Endothelial cell of umbilical vein (primary cell): Measurements from ENCODE around the gene NTRK2. TPM values are rescaled to one million over a fixed set of nuclear protein-coding genes. Genes with fewer than 3 reads are reported as not detected.

Source experiments
- BruUV-seq: library from RNA; stranded (reverse); fragments of 400-500 nt; replicated peaks from 2 replicates; lab custom pipeline; 2021; lab: Mats Ljungman, UMichigan
- CTCF ChIA-PET: fragments of 300-600, 350-600 bp; sonication (Branson Sonifier 250); formaldehyde crosslinking; loops from one replicate; lab custom pipeline; 2021; ENCODE audit warnings: antibody characterized with exemption, inconsistent platforms; lab: Charles Lee
- POLR2A ChIA-PET: fragments of 300-600, 350-600 bp; sonication (Branson Sonifier 250); formaldehyde crosslinking; loops from one replicate; lab custom pipeline; 2021; ENCODE audit warnings: antibody characterized with exemption, inconsistent platforms; lab: Charles Lee
- DNase-seq: peaks from one replicate; pipeline ENCODE4 v3.0.0-alpha.2; 2011; ENCODE audit warnings: low read depth, low spot score
- FAIRE-seq: peaks from 2 replicates; lab custom pipeline; 2011; peaks lifted over from hg19 to GRCh38; lab: Jason Lieb, UNC
- H2AFZ ChIP-seq: 2 replicates; pipeline ENCODE4 v1.6.0; 2012; ENCODE audit warnings: low read depth, low read length, control low read depth, inconsistent platforms
- H3K27ac ChIP-seq: 2 replicates; pipeline ENCODE4 v1.5.1; 2011; ENCODE audit warnings: low read depth, mild to moderate bottlenecking, control low read depth, low read length, moderate library complexity; ENCODE audit not compliant: insufficient read depth
- H3K27me3 ChIP-seq, 2 experiments: 2 replicates each; pipeline versions ENCODE4 v1.6.0 to v1.6.1; 2011; ENCODE audit warnings: low read length in 2 of 2, mixed read lengths in 1 of 2; ENCODE audit not compliant: control insufficient read depth in 2 of 2, insufficient read depth in 2 of 2
- H3K36me3 ChIP-seq, 2 experiments: 2 replicates in 1 of 2; 3 replicates in 1 of 2; pipeline ENCODE4 v1.5.1; 2011; ENCODE audit warnings: low read length in 2 of 2, mild to moderate bottlenecking in 1 of 2, moderate library complexity in 1 of 2; ENCODE audit not compliant: control insufficient read depth in 2 of 2, insufficient read depth in 2 of 2; ENCODE audit errors: extremely low read depth in 1 of 2
- H3K4me1 ChIP-seq: 3 replicates; pipeline ENCODE4 v1.5.1; 2011; ENCODE audit warnings: mild to moderate bottlenecking, low read length; ENCODE audit not compliant: control insufficient read depth, insufficient read depth; ENCODE audit errors: extremely low read depth
- H3K4me2 ChIP-seq: 2 replicates; pipeline ENCODE4 v1.6.1; 2011; ENCODE audit warnings: low read length, control low read depth, mixed read lengths; ENCODE audit not compliant: insufficient read depth
- H3K4me3 ChIP-seq, 3 experiments: fragments of 200-600 bp in 1 of 3; sonication (generic), shearing (Covaris generic) in 1 of 3; replicated peaks in 1 of 3; 2 replicates each; pipeline ENCODE4 v1.5.1; 2011 to 2016; ENCODE audit warnings: control low read depth in 3 of 3, low read length in 3 of 3, mild to moderate bottlenecking in 2 of 3, inconsistent platforms in 1 of 3, low read depth in 1 of 3, moderate library complexity in 1 of 3; ENCODE audit not compliant: insufficient read depth in 1 of 3
- H3K79me2 ChIP-seq: 2 replicates; pipeline ENCODE4 v1.6.0; 2012; ENCODE audit warnings: low read length, inconsistent platforms; ENCODE audit not compliant: control insufficient read depth, insufficient read depth
- H3K9ac ChIP-seq: replicated peaks from 2 replicates; pipeline ENCODE3; 2011; ENCODE audit warnings: low read length, control low read depth; ENCODE audit not compliant: insufficient read depth; ENCODE audit errors: extremely low read depth
- H3K9me1 ChIP-seq: replicated peaks from 3 replicates; pipeline ENCODE4 v1.6.0; 2011; ENCODE audit warnings: mild to moderate bottlenecking, low read length; ENCODE audit not compliant: control insufficient read depth, insufficient read depth; ENCODE audit errors: extremely low read depth
- H3K9me3 ChIP-seq: replicated peaks from 2 replicates; pipeline ENCODE4 v1.5.1; 2012; ENCODE audit warnings: low read length, inconsistent platforms; ENCODE audit not compliant: control insufficient read depth, insufficient read depth
- H4K20me1 ChIP-seq: replicated peaks from 2 replicates; pipeline ENCODE3; 2011; ENCODE audit warnings: mild to moderate bottlenecking, low read length; ENCODE audit not compliant: control insufficient read depth, insufficient read depth; ENCODE audit errors: extremely low read depth
- CTCF ChIP-seq, 2 donors: IDR thresholded peaks; 1 replicate in 1 of 2; 2 replicates in 1 of 2; pipeline ENCODE4 v1.5.1; 2011; ENCODE audit warnings: low read length in 2 of 2, mild to moderate bottlenecking in 2 of 2, moderate library complexity in 2 of 2, control low read depth in 1 of 2, inconsistent platforms in 1 of 2, low read depth in 1 of 2; ENCODE audit not compliant: insufficient read depth in 1 of 2; ENCODE audit errors: extremely low read depth in 1 of 2
- EZH2 ChIP-seq: IDR thresholded peaks from 2 replicates; pipeline ENCODE4 v1.6.1; 2012; ENCODE audit warnings: borderline replicate concordance, low read depth, mild to moderate bottlenecking, moderate library complexity, low read length, inconsistent platforms; ENCODE audit not compliant: severe bottlenecking
- FOS ChIP-seq: IDR thresholded peaks from 2 replicates; pipeline ENCODE4 v1.6.1; 2011; ENCODE audit warnings: mild to moderate bottlenecking, low read length, moderate library complexity, borderline replicate concordance; ENCODE audit not compliant: insufficient read depth
- GATA2 ChIP-seq: IDR thresholded peaks from 2 replicates; pipeline ENCODE4 v1.7.0; 2011; ENCODE audit warnings: low read depth, mild to moderate bottlenecking, moderate library complexity, mixed read lengths, low read length; ENCODE audit not compliant: insufficient read length, insufficient read depth
- JUN ChIP-seq: IDR thresholded peaks from 2 replicates; pipeline ENCODE4 v1.6.1; 2011; ENCODE audit warnings: borderline replicate concordance, low read depth; ENCODE audit not compliant: insufficient read length, insufficient read depth
- MAX ChIP-seq: IDR thresholded peaks from 2 replicates; pipeline ENCODE4 v1.6.1; 2011; ENCODE audit not compliant: insufficient read depth, insufficient read length
- MYC ChIP-seq: IDR thresholded peaks from one replicate; pipeline ENCODE4 v1.6.1; 2011; ENCODE audit warnings: mild to moderate bottlenecking, low read depth, low read length
- POLR2A ChIP-seq: IDR thresholded peaks from 2 replicates; pipeline ENCODE4 v1.6.1; 2012; ENCODE audit warnings: low read depth, mild to moderate bottlenecking, control low read depth, low read length
- POLR2AphosphoS5 ChIP-seq: IDR thresholded peaks from 2 replicates; pipeline ENCODE4 v1.6.1; 2012; ENCODE audit warnings: low read depth, mild to moderate bottlenecking, control low read depth, low read length, moderate library complexity; ENCODE audit not compliant: insufficient read depth
- dilution Hi-C: fragments of 300-500 bp; cut with MboI; formaldehyde crosslinking; loops from one replicate; pipeline ENCODE4 v1.15.0; 2019; ENCODE audit warnings: low sequenced_read_pairs; ENCODE audit not compliant: extremely low pct_ligation_motif_present
- intact Hi-C: fragments of 100-400 bp; cut with micrococcal nuclease; formaldehyde crosslinking; loops from one replicate; pipeline ENCODE4 v1.10.0; 2022
- polyA plus RNA-seq, 4 experiments: library from polyadenylated mRNA; depleted of rRNA in 3 of 4; stranded (reverse) in 3 of 4; unstranded in 1 of 4; fragments of >200 nt; gene quantifications; 2 replicates each; pipeline versions ENCODE4 v1.2.1 to v1.2.3, GENCODE V29; 2011 to 2012; ENCODE audit warnings: missing spikeins in 1 of 4
- total RNA-seq: library from RNA; stranded (reverse); gene quantifications from 2 replicates; pipeline ENCODE4 v1.2.3, GENCODE V29; 2021

NTRK2 gene
- total and polyA plus RNA-seq, 2 donors (not counting 3 experiments of a cell fraction or from before 2014, with no cell fraction given), result 0.01 to 0.13 TPM

GRCh38 chr9:84709056-84709455 lies 39.5 kb downstream of the NTRK2 start:
- Histone ChIP-seq H3K27ac (no peak overlapping the region), H3K4me1 (peaks cover 10% of the 10 kb centered on the region), H3K9ac (no peak overlapping the region), H3K4me3 (no peak overlapping the region), H3K36me3 (no peaks in the 10 kb centered on the region), H3K79me2 (no peaks in the 10 kb centered on the region), H3K9me1 (no peaks in the 10 kb centered on the region), H3K9me3 (no peaks in the 10 kb centered on the region), H2AFZ (no peak overlapping the region), H3K27me3 (no peaks in the 10 kb centered on the region), H4K20me1 (no peaks in the 10 kb centered on the region), H3K4me2 (no peak overlapping the region)
- no peak for TF ChIP-seq EZH2
- CTCF ChIA-PET, result interaction anchor here (1.4 kb wide), 1 partner anchor 11 kb away, joined by 3 read pairs; no protein-coding TSS in a partner anchor
- FAIRE-seq (no peak), DNase-seq (no peak)
- dilution Hi-C loops, result no loop called here
- POLR2A ChIA-PET, result no interaction called here
- no TSS peak for BruUV-seq
- intact Hi-C loops, result no loop called here

DNA sequence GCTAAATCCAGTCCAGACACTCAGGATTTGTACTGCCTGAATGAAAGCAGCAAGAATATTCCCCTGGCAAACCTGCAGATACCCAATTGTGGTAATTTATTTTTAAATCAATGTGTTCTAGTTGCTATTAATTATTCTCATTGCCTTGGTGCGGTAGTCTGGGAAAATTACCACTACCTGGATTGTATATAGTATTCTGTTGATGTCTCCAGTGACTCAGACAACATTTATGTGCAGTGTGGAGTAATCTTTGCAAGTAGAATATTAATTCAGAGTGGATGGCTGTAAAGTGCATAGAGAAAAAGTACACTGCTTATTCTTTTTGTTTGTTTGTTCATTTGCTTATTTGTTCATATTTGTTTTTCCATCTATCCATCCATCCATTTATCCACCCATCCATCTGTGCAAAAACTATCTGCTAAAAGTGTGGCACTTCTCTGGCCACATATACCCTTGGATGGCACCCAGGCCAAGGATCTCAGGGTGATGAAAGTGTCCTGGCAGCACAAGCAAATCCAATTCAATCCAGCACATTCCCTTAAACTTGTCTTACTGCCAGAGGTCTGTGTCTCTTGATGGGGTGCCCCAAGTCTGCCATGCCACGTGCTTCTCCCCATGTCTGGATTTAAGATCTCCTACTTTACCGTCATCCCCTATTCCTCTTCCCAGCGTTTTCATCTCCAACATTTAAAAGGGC lies 41.3 kb downstream of the NTRK2 start:
- dilution Hi-C loops (no loop called here), intact Hi-C loops (no loop called here)
- Histone ChIP-seq H3K27ac (no peak overlapping the region), H3K4me1 (peaks cover 10% of the 10 kb centered on the region), H3K4me2 (no peak overlapping the region), H3K9ac (no peak overlapping the region), H4K20me1 (no peaks in the 10 kb centered on the region), H3K4me3 (no peak overlapping the region), H3K27me3 (no peaks in the 10 kb centered on the region), H3K79me2 (no peaks in the 10 kb centered on the region), H3K9me3 (no peaks in the 10 kb centered on the region), H3K9me1 (no peaks in the 10 kb centered on the region), H2AFZ (no peak overlapping the region), H3K36me3 (no peaks in the 10 kb centered on the region)
- FAIRE-seq (no peak), DNase-seq (no peak)
- no TSS peak for BruUV-seq
- no peak for TF ChIP-seq POLR2AphosphoS5
- TF ChIP-seq POLR2A, result no peak
- no peak for TF ChIP-seq MYC
- no peak for TF ChIP-seq CTCF (IDR thresholded peaks at IDR 0.05; ENCODE audit: extremely low read depth in 1 of 2, insufficient read depth in 1 of 2, low read depth in 1 of 2, low read length in 2 of 2)
- no peak for TF ChIP-seq GATA2
- no peak for TF ChIP-seq FOS
- TF ChIP-seq MAX, result no peak
- no peak for TF ChIP-seq EZH2
- TF ChIP-seq JUN, result no peak
- CTCF ChIA-PET, result interaction anchor here (1.2 kb wide), 1 partner anchor 13 kb away, joined by 6 read pairs; no protein-coding TSS in a partner anchor
- POLR2A ChIA-PET, result no interaction called here
